AG10803 (cell line): ENCODE data around the gene BIRC3.

ENCODE experiments used
- DNase-seq: peaks from one replicate; pipeline ENCODE4 v3.0.0; 2010; ENCODE audit warnings: low read depth
- H3K4me3 ChIP-seq: 2 replicates; pipeline ENCODE4 v1.5.1; 2011; ENCODE audit warnings: mild to moderate bottlenecking, low read length, control low read depth
- TF ChIP-seq, protein P1 (sequence below): conservative IDR thresholded peaks from 2 replicates; pipeline ENCODE4 v1.5.1; 2011; ENCODE audit warnings: mild to moderate bottlenecking, low read length, control low read depth, inconsistent platforms

BIRC3 gene

DNA sequence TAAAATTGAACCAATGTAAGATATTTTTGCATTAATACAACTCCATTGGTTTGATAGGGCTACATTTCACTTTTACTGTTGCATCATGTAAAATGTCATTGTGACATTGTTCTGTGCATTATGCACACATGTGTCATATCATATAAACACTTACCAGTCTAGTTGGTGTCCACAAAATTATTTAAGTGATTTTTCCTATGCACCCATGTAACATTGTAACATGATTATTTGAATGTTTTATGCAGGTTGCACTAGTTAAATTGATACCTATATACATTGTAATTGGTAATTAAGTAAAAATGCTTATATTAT lies 9.6 kb upstream of the BIRC3 start:
- no peak overlapping the region for H3K4me3 ChIP-seq
- DNase-seq = no peak
- TF ChIP-seq, protein P1, sequence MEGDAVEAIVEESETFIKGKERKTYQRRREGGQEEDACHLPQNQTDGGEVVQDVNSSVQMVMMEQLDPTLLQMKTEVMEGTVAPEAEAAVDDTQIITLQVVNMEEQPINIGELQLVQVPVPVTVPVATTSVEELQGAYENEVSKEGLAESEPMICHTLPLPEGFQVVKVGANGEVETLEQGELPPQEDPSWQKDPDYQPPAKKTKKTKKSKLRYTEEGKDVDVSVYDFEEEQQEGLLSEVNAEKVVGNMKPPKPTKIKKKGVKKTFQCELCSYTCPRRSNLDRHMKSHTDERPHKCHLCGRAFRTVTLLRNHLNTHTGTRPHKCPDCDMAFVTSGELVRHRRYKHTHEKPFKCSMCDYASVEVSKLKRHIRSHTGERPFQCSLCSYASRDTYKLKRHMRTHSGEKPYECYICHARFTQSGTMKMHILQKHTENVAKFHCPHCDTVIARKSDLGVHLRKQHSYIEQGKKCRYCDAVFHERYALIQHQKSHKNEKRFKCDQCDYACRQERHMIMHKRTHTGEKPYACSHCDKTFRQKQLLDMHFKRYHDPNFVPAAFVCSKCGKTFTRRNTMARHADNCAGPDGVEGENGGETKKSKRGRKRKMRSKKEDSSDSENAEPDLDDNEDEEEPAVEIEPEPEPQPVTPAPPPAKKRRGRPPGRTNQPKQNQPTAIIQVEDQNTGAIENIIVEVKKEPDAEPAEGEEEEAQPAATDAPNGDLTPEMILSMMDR = no peak

DNA sequence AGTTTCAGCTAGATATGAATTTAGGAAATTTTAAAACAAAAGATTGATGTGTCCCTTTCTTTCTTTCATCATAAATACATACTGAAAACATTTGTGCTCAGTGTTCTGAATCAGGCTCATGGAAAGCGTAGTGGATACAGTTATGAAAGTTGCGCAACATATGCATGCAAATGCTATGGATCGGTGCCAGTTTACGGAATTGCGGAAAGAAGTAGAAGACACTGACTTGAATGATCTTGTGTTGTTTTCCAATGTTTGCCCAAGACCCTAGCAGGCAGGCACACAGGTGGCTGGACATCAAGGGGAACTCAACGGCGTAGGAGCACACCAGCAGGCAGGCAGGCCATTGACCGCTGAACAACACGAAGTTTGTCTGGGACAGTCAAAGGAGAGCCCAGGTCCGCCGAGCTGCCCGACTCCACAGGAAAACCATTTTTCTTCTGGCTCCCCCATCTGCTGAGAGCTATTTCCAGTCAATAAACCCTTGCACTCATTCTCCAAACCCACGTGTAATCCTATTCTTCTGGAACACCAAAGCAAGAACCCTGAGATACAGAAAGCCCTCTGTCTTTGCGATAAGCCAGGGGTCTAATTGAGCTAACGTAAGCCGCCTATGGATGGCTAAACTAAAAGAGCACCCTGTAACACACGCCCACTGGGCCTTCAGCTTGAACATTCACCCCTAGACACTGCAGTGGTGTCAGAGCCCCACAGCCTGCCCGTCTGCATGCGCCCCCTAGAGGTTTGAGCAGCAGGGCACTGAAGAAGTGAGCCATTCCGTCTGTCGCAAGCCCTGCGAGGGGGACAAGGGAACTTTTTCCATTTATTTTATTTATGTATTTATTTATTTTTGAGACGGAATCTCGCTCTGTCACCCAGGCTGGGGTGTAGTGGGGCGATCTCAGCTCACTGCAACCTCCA lies 7.4 kb upstream of the BIRC3 start:
- DNase-seq = no peak
- H3K4me3 ChIP-seq = no peak overlapping the region
- TF ChIP-seq, protein P1 = no peak

DNA sequence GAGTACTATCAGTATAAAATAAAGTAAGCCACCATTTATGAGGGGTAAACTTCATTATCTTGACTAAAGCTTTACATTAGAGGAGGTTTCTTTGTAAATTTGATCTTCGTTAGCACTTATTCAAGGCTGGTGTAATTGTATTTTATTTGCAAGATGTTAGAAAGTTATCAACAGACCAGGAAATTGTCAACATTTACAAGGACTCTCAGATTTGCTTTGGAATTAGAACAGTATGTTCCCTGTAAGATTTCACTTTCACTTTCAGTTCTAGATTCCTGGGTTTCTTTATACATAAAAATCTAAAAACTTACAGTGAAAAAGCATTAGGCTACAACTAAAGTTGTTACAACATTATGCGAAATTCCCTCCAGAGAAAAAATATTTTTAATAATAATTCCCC lies 4.6 kb upstream of the BIRC3 start:
- TF ChIP-seq, protein P1 = no peak
- H3K4me3 ChIP-seq = no peak overlapping the region
- DNase-seq = peak; percentile 21

DNA sequence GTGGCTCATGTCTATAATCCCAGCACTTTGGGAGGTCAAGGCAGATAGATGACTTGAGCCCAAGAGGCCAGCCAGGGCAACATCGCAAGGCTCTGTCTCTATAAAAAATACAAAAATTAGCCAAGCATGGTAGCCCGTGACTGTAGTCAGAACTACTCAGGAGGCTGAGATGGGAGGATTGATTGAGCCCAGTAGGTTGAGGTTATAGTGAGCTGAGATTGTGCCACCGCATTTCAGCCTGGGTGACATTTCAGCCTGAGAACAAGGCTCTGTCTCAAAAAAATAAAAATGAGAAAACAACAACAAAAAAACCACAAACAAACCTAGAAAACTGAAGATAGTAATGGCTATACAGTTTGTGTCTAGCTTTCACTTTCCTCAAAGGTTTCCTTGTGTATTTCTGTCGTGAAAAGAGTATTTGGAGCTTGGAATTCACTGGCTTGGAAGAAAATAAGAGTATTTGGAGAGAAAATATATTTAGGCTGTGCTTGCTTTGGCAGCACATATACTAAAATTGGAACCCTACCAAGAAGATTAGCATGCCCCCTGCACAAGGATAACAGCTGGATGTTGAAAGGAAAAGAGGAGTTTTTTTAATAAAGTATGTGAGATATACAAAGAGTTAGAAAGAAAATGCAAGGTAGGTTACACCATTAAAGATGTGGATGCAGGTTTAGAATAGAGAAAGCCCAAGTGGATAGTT lies 3.9 kb upstream of the BIRC3 start:
- peak overlapping the region; percentile 5; the same call in 1 of the 2 replicates for H3K4me3 ChIP-seq
- TF ChIP-seq, protein P1 = no peak
- no peak for DNase-seq

DNA sequence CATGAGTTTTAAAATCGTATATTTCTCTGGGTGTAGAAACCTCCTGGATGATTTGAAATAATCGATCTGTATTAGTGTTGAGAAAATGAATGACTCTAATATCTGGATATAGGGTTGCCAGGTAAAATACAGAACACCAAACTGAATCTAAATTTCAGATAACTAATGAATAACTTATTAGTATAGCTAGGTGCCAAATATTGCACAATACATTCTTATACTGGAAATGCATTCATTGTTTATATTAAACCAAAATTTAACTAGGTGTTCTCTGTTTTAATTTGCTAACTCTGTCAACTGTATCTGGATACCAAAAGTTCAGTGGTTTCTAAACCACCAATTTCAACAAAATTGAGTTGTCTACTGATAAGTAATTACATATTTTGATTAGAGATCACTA lies 2.5 kb upstream of the BIRC3 start:
- TF ChIP-seq, protein P1 = no peak
- no peak overlapping the region for H3K4me3 ChIP-seq
- no peak for DNase-seq

DNA sequence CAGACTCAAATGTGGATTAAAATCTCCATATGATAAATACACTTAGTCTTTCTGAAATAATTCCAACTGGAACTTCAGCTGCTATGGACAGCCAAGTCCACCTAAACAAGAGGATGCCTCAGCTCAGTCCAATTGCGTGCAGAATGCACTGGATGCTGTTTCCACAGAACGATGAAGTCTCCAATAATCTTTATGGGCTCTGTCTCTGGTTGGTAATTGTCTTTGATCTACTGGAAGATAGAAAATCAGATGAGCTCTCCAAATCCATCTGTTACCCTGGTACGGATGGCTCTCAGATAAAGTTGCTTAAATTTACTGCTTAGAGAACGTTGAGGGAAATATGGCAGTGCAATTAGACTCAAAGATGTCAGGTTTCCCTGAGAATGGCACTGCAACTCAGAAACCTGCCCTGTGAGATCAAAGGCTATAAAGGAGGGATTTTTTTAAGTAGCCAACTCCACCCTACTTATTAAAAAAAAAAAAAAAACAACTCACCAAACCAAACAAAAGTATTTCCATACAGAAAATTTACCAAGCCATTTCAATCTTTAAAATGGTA lies 859 bp upstream of the BIRC3 start:
- TF ChIP-seq, protein P1 = no peak
- no peak for DNase-seq
- H3K4me3 ChIP-seq = no peak overlapping the region
